HEK293 (cell line): ENCODE measurements around the gene APOBEC3G.

Source experiments
- SP3 ChIP-seq: fragments of 450-650 bp; formaldehyde crosslinking; IDR thresholded peaks from 2 replicates; pipeline ENCODE4 v1.5.1; 2016; ENCODE audit warnings: missing biosample characterization, missing genetic modification characterization
- TCF7L2 ChIP-seq: IDR thresholded peaks from 2 replicates; pipeline ENCODE4 v1.6.1; 2011; ENCODE audit warnings: low read depth, mild to moderate bottlenecking, inconsistent platforms, low read length, moderate library complexity, borderline replicate concordance
- ZNF121 ChIP-seq: fragments of 450-650 bp; formaldehyde crosslinking; IDR thresholded peaks from 2 replicates; pipeline ENCODE4 v1.5.1; 2016; ENCODE audit warnings: missing biosample characterization, missing genetic modification characterization
- ZNF175 ChIP-seq: fragments of 450-650 bp; formaldehyde crosslinking; IDR thresholded peaks from 2 replicates; pipeline ENCODE4 v1.5.1; 2016; ENCODE audit warnings: missing biosample characterization, missing genetic modification characterization
- ZNF2 ChIP-seq: fragments of 450-650 bp; formaldehyde crosslinking; IDR thresholded peaks from 2 replicates; pipeline ENCODE4 v1.5.1; 2016; ENCODE audit warnings: missing biosample characterization, missing genetic modification characterization
- ZNF785 ChIP-seq: fragments of 450-650 bp; formaldehyde crosslinking; IDR thresholded peaks from 2 replicates; pipeline ENCODE4 v1.5.1; 2016; ENCODE audit warnings: missing biosample characterization, missing genetic modification characterization
- TF ChIP-seq, protein P1 (sequence below): fragments of 450-650 bp; formaldehyde crosslinking; IDR thresholded peaks from 2 replicates; pipeline ENCODE4 v1.5.1; 2016; ENCODE audit warnings: missing biosample characterization, missing genetic modification characterization
- TF ChIP-seq, protein P2 (sequence below): fragments of 450-650 bp; formaldehyde crosslinking; conservative IDR thresholded peaks from 2 replicates; pipeline ENCODE4 v1.5.1; 2016; ENCODE audit warnings: low read depth, missing biosample characterization, missing genetic modification characterization
- TF ChIP-seq, protein P3 (sequence below): fragments of 450-650 bp; formaldehyde crosslinking; IDR thresholded peaks from 2 replicates; pipeline ENCODE4 v1.5.1; 2016; ENCODE audit warnings: missing biosample characterization, missing genetic modification characterization
- TF ChIP-seq, protein P4 (sequence below): fragments of 450-650 bp; formaldehyde crosslinking; IDR thresholded peaks from 2 replicates; pipeline ENCODE4 v1.5.1; 2016; ENCODE audit warnings: missing biosample characterization, missing genetic modification characterization, low read depth

DNA sequence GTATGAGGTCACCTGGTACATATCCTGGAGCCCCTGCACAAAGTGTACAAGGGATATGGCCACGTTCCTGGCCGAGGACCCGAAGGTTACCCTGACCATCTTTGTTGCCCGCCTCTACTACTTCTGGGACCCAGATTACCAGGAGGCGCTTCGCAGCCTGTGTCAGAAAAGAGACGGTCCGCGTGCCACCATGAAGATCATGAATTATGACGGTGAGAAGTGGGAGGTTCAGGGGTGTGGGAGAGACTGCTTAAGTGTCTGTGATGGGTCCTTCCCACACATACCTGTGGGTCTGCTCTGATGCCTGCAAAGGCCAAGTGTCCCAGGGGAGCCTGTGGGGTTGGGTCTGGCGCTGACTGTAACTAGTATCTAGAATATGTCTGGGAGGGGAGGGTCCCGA lies 3.9 kb downstream of the APOBEC3G start:
- TF ChIP-seq, protein P1, sequence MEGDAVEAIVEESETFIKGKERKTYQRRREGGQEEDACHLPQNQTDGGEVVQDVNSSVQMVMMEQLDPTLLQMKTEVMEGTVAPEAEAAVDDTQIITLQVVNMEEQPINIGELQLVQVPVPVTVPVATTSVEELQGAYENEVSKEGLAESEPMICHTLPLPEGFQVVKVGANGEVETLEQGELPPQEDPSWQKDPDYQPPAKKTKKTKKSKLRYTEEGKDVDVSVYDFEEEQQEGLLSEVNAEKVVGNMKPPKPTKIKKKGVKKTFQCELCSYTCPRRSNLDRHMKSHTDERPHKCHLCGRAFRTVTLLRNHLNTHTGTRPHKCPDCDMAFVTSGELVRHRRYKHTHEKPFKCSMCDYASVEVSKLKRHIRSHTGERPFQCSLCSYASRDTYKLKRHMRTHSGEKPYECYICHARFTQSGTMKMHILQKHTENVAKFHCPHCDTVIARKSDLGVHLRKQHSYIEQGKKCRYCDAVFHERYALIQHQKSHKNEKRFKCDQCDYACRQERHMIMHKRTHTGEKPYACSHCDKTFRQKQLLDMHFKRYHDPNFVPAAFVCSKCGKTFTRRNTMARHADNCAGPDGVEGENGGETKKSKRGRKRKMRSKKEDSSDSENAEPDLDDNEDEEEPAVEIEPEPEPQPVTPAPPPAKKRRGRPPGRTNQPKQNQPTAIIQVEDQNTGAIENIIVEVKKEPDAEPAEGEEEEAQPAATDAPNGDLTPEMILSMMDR = no peak
- TF ChIP-seq, protein P2, sequence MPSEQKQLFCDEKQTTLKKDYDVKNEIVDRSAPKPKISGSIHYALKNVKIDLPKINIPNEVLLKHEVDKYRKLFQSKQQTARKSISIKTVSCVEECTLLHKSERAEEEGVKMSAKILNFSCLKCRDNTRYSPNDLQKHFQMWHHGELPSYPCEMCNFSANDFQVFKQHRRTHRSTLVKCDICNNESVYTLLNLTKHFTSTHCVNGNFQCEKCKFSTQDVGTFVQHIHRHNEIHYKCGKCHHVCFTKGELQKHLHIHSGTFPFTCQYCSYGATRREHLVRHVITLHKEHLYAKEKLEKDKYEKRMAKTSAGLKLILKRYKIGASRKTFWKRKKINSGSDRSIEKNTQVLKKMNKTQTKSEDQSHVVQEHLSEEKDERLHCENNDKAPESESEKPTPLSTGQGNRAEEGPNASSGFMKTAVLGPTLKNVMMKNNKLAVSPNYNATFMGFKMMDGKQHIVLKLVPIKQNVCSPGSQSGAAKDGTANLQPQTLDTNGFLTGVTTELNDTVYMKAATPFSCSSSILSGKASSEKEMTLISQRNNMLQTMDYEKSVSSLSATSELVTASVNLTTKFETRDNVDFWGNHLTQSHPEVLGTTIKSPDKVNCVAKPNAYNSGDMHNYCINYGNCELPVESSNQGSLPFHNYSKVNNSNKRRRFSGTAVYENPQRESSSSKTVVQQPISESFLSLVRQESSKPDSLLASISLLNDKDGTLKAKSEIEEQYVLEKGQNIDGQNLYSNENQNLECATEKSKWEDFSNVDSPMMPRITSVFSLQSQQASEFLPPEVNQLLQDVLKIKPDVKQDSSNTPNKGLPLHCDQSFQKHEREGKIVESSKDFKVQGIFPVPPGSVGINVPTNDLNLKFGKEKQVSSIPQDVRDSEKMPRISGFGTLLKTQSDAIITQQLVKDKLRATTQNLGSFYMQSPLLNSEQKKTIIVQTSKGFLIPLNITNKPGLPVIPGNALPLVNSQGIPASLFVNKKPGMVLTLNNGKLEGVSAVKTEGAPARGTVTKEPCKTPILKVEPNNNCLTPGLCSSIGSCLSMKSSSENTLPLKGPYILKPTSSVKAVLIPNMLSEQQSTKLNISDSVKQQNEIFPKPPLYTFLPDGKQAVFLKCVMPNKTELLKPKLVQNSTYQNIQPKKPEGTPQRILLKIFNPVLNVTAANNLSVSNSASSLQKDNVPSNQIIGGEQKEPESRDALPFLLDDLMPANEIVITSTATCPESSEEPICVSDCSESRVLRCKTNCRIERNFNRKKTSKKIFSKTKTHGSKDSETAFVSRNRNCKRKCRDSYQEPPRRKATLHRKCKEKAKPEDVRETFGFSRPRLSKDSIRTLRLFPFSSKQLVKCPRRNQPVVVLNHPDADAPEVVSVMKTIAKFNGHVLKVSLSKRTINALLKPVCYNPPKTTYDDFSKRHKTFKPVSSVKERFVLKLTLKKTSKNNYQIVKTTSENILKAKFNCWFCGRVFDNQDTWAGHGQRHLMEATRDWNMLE (tag by site-specific recombination) = no peak
- no peak for TF ChIP-seq ZNF121 (tag by site-specific recombination)
- no peak for TF ChIP-seq ZNF785 (tag by site-specific recombination)
- TF ChIP-seq ZNF175 (tag by site-specific recombination) = no peak
- TF ChIP-seq, protein P3, sequence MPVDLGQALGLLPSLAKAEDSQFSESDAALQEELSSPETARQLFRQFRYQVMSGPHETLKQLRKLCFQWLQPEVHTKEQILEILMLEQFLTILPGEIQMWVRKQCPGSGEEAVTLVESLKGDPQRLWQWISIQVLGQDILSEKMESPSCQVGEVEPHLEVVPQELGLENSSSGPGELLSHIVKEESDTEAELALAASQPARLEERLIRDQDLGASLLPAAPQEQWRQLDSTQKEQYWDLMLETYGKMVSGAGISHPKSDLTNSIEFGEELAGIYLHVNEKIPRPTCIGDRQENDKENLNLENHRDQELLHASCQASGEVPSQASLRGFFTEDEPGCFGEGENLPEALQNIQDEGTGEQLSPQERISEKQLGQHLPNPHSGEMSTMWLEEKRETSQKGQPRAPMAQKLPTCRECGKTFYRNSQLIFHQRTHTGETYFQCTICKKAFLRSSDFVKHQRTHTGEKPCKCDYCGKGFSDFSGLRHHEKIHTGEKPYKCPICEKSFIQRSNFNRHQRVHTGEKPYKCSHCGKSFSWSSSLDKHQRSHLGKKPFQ (tag by site-specific recombination) = no peak
- no peak for TF ChIP-seq TCF7L2
- TF ChIP-seq ZNF2 (tag by site-specific recombination) = no peak
- TF ChIP-seq, protein P4, sequence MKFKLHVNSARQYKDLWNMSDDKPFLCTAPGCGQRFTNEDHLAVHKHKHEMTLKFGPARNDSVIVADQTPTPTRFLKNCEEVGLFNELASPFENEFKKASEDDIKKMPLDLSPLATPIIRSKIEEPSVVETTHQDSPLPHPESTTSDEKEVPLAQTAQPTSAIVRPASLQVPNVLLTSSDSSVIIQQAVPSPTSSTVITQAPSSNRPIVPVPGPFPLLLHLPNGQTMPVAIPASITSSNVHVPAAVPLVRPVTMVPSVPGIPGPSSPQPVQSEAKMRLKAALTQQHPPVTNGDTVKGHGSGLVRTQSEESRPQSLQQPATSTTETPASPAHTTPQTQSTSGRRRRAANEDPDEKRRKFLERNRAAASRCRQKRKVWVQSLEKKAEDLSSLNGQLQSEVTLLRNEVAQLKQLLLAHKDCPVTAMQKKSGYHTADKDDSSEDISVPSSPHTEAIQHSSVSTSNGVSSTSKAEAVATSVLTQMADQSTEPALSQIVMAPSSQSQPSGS (tag by site-specific recombination) = no peak
- TF ChIP-seq SP3 (tag by site-specific recombination) = no peak
